Middle frontal gyrus (tissue), 1 donor: ENCODE measurements around the gene DNAJC21.

ENCODE experiments used
- DNase-seq: peaks from one replicate; pipeline ENCODE4 v3.0.0-alpha.2; 2015; ENCODE audit warnings: low spot score; ENCODE audit errors: extremely low spot score

DNAJC21 gene

GRCh38 chr5:34977934-34978613 lies 48.7 kb downstream of the DNAJC21 start:
- DNase-seq = no peak

DNA sequence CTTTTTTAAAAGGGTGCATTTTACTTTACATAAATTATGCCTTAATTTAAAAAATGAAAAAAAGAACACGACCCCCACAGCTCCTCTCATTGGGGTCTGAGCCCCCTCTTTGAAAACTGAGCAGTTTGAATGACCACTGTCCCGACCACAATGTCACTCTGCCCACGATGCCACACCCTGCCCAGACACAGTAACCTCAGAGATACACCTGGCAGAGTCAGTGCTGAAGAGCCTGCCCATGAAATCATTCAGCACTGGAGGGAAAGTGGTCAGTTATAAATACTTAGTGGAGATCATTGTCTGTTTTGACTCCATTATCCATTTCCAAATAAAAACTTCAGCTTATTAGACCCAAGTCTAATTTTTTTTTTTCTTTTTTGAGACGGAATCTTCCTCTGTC lies 49.3 kb downstream of the DNAJC21 start:
- DNase-seq = no peak

DNA sequence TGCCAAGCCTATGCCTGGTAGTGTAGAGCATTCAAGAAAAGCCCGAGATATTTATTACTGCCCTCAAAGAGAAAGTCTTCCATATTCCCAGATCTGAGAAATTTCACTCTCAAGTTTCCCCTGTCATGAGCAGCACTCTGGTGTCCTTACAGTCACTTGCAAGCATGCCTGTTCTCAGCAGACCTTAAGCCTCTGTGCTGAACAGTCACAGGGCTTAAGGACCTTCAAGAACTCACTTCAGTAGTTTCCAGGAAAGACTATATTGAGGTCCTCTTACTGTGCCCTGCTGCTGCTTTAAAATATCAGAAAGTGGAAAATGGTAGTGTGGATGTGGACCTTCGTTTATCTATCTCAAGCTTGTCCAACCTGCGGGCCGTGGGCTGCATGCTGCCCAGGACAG lies 53.5 kb downstream of the DNAJC21 start:
- DNase-seq = no peak

GRCh38 chr5:34986965-34987364 lies 57.6 kb downstream of the DNAJC21 start:
- DNase-seq = no peak

DNA sequence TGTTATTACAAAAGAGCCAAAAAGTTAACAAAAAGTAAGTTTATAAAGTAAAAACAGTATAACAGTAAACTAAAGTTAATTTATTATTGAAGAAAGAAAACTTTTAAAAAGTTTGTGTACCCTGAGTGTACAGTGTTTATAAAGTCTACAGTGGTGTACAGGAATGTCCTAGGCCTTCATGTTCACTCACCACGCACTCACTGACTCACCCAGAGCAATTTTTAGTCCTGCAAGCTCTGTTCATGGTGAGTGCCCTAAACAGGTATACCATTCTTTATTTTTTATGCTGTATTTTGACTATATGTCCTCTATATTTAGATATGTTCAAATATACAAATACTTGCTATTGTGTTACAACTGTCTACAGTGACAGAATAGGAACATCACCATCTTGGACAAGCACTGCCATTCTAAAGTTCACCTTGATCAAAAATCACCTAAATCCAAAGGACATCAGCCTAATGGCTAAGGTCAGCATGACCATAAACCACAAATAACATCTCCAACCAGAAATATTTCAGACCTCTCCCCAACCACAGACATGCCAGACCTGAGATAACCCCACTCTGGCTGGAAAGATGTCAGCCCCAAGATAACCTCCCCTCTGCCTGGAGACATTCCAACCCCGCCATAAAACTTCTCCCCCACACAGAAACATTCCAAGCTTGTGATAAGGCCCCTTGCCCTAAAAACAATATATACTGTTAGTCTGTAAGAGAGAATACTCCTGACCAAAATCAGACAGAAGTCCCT lies 62.3 kb downstream of the DNAJC21 start:
- DNase-seq = no peak

DNA sequence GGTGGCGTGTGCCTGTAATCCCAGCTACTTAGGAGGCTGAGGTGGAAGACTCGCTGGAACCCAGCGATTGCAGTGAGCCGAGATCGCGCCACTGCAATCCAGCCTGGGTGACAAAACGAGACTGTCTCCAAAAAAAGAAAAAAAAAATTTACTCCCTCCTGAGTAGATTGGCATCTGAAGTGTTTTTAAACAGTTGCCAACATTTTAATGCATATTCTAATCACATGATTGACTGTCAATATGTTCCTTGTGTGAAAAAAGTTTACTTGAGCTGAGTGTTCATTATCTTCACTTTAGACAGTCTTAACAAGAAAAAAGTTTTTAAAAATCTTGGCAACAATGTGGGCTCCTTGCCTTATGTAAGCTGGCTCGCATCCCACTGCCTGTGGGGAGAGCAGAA lies 64.6 kb downstream of the DNAJC21 start:
- DNase-seq = no peak

- DNase-seq = no peak
These were observed 66.9 kb downstream of the DNAJC21 start for GRCh38 chr5:34996261-34996660.

DNA sequence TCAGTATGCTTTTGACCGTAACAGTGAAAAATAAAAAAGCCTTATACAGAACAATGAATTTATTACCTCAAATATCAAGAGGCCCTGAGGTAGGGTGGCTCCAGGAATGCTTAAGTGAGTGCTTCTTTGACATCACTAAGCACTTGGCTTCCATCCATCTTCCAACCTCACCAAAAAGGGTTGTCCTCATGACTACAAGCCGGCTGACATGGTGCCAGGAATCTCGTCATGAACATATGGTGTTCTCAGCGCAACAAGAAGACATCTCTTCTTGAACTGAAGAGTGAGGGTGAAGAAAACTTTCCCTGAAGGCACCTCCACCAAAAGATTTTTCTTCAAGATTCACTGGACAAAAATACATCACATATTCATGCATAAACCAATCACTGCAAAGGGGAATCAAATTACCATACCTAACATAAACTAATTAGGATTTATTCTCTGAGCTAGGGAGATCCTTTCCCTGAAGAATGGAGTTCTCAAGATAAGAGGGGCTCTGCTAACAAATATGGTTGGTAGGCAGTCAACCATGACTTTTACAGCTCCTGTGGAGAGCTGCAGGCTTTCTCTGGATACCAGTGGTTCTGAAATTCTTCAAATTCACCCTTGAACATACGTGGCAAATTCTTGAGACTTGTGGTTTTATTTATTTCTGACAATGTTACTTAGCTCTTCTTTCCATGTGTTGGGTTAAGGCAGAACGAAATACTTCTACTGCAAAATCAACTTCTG lies 68.9 kb downstream of the DNAJC21 start:
- peak; percentile 31 for DNase-seq

GRCh38 chr5:35001842-35002241 lies 72.5 kb downstream of the DNAJC21 start:
- no peak for DNase-seq

DNA sequence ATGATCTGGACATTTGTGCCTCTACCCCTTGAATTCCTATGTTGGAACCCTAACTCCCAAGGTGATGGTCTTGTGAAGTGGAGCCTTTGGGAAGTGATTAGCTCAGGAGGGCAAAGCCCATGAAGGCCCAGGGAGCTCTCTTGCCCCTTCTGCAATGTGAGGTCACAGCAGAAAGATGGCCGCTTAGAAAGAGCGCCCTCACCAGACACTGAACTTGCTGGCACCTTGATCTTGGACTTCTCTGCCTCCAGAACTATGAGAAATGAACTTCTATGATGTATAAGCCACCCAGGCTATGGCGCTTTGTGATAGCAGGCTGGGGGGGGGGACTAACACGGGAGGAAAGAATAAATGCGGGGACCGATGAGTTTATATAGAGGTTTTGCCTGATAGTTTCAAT lies 73.1 kb downstream of the DNAJC21 start:
- DNase-seq = no peak

GRCh38 chr5:35003018-35003957 lies 73.9 kb downstream of the DNAJC21 start:
- DNase-seq = peak; percentile 14

- no peak for DNase-seq
These were observed 74.8 kb downstream of the DNAJC21 start for GRCh38 chr5:35004200-35004599.

DNA sequence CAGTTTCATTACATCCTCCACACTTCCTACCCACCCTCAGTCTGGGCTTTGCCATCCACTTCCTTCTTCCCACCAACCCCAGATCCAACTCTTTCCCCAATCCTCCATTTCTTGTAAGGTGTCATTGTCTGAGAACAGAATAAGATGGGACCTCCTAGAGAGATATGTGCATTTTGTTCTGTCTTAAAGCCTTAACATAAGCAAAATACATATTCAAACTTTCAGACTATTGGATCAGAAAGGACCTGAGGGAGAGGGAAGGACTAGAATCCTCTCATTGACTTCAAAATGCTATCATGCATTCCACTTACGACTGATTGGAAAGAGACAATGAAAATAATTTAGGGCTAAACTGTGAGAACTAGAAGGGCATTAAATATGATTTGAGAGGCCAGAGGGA lies 75.4 kb downstream of the DNAJC21 start:
- DNase-seq = no peak
